Retinal pigment epithelial cell (primary cell): ENCODE results near the gene TNNT1.

Experiments
- DNase-seq: peaks from one replicate; pipeline ENCODE4 v3.0.0-alpha.2; 2010; ENCODE audit warnings: low read depth
- H3K4me3 ChIP-seq: 2 replicates; pipeline ENCODE4 v1.5.1; 2011; ENCODE audit warnings: mild to moderate bottlenecking, low read length, control low read depth, moderate library complexity
- CTCF ChIP-seq: conservative IDR thresholded peaks from 2 replicates; pipeline ENCODE4 v1.5.1; 2011; ENCODE audit warnings: low read depth, low read length, control low read depth, inconsistent platforms

TNNT1 gene

GRCh38 chr19:55186080-55186479, 37.1 kb upstream of the TNNT1 start:
- H3K4me3 ChIP-seq, result no peak overlapping the region
- DNase-seq, result no peak
- no peak for TF ChIP-seq CTCF

GRCh38 chr19:55181740-55182139, 32.7 kb upstream of the TNNT1 start:
- no peak for TF ChIP-seq CTCF
- no peak overlapping the region for H3K4me3 ChIP-seq
- no peak for DNase-seq

DNA sequence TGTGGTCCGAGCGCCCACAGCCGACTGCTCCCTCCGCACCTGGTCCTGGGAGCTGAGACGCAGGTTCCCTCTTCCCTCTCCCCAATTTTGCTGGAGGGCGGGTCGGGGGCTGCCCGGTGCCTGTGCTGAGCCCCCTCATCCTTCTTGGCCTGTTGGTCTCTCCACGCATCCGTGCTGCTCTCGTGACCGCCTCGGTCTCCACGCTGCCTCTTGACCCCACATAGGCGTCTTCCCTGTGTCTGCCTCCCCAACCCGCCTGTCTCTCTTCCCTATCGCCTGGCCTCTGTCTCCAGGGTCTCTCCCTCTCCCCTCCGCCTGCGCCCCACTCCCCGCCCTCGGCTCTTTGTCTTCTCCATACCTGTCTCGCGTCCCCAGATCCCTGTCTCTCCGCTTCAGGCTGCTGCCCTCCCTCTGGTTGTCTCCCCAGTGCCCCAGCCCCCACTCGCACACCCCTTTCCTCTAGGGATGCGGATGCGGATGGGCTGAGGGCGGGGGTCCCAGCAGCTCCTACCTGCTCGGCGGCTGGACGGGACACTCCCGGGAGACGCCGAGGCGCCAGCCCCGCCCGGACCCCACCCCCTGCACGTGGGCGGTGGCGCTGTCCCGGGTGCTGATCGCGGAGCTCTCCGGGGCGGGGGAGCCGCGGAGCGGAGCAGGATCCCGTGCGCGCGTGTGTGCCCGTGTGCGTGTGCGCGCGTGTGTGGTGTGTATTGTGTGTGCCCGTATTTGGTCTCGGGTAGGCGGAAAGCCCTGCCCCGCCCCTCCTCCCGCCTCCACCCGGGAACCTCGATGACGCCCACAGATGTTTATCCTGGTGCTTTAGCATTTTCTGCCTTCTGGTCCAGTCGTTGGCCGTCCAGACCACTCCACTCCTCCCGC, 30.8 kb upstream of the TNNT1 start, which contains the start of gene SYT5:
Gene SYT5 (minus strand): TSS at position 684 of the 879 bp plus-strand sequence. CDS start 1,248 bp downstream, outside the sequence.
- H3K4me3 ChIP-seq, result peak within 1 kb of the TSS; percentile 52
- no peak for TF ChIP-seq CTCF
- DNase-seq, result no peak

DNA sequence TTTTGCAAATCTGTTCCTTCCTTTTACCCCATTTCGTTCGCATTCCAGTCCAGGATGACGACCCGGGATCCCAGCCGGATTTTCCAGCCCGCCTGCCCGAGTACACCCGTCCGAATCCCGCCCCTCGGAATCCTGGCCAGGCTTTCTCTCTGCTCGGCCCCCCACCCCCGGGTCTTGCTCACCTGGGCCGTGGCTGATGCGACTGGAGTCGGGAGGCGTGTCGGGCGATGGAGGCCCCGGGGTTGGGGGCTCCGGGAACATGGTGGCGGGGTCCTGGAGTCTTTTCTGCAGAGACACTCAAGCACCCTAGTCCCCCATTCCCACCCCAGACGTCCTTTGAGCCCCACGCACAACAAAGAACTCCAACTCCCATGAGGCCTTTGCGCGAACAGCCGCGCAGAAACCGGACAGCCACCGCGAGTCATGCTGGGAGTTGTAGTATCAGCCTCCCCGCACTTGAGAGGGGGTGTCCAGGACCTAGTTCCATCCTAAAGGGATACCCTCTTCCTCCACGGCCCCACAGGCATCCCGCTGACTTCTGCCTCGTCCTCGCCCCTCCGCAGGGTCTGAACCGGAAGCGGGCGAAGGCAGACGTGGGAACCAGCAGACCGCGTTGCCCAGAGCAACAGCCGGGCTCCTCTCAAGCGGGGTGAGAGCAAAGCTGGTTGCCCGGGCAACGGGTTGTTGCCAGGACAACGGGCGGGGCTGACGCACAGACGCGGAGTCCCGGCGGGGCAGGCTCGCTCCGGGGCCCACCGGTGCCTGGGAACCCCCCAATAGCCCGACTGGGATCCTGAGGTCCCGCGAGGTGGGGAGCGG, 30.0 kb upstream of the TNNT1 start:
- no peak for TF ChIP-seq CTCF
- no peak for DNase-seq
- peak overlapping the region; percentile 52 for H3K4me3 ChIP-seq

GRCh38 chr19:55176076-55176475, 27.1 kb upstream of the TNNT1 start:
- no peak for TF ChIP-seq CTCF
- no peak for DNase-seq
- H3K4me3 ChIP-seq, result no peak overlapping the region

DNA sequence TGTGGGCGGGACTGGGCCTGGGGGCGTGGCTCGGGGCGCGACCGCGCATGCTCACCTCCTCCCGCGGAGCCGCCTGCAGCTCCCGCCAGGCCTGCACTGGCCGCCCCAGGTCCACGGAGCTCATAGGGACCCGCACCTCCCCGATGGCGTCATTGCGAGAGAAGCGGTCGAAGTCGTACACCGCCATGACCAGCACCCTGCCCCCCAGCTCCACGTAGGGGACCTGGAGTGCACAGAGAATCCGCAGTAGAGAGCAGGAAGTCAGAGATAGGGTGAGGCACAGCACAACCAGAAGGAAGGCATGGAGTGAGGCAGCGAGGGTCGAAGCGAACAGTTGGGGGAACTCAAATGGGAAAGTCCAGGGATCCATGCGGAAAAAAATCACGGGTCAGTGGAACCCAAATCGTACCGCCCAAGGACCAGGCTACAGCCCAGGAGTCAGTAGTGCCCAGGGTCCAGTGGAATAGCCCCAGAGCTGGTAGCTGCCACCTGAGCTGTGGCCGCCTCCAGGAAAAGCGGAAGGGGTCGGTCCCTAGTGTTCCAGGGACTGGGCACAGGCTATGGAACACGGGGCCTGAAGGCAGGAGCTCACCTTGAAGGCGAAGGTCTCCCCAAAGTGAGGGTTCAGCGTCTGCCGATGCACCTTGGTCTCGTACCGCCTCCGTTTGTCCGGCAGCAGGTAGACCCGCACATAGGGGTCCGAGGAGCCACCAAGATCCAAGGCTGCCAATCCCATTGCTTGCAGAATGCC, 26.3 kb upstream of the TNNT1 start:
- H3K4me3 ChIP-seq, result no peak overlapping the region
- TF ChIP-seq CTCF, result no peak
- DNase-seq, result no peak
